Tibial nerve (tissue), 3 donors: Measurements from ENCODE around the gene HIRIP3.

Experiments used
- CTCF ChIP-seq, 5 experiments: fragments of 200-600 bp in 3 of 5; fragments of 450-650 bp in 2 of 5; sonication (generic) in 3 of 5; IDR thresholded peaks; one replicate each; pipeline ENCODE4 v1.5.1; 2016 to 2019; ENCODE audit warnings: antibody characterized with exemption in 5 of 5, mild to moderate bottlenecking in 3 of 5, moderate library complexity in 2 of 5
- POLR2A ChIP-seq, 2 donors: fragments of 450-650 bp; IDR thresholded peaks; one replicate each; pipeline ENCODE4 v1.6.1; 2017; ENCODE audit warnings: antibody characterized with exemption in 2 of 2, mild to moderate bottlenecking in 2 of 2, moderate library complexity in 2 of 2

DNA sequence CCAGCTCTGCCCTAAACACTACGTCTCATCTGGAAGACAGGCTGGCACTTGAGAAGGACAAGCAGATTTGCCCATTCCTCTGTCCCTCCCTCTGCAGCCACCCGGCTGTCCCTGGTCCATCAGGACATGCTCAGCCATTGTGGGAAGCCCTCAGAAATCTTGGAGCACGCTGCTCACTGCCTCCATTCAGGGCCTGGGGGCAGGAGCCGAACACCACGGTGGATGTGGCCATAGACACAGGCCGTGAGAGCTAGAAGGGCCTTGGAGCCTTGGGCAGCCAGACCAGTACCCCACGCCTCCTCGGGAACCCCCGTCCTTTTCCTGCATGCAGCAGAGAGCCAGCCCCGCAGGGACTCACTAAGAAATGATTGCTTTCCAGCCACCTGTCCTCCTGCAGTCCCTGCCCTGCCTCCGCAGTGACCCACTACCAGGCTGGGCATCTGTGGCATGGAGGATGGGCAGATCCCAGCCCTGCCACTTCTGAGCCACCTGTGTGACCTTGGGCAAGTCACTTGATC is 12.0 kb upstream of the HIRIP3 start:
- TF ChIP-seq CTCF (IDR thresholded peaks at IDR 0.05) (no peak), POLR2A (IDR thresholded peaks at IDR 0.05) (no peak)
